OCI-LY7 (cell line): ENCODE data around the gene CARMIL1. TPM values are rescaled to one million over a fixed set of nuclear protein-coding genes. Genes with fewer than 3 reads are reported as not detected.

ENCODE experiments used
- BruUV-seq: library from RNA; stranded (reverse); fragments of 400-500 nt; replicated peaks from 2 replicates; lab custom pipeline; 2021; lab: Mats Ljungman, UMichigan
- CTCF ChIA-PET: fragments of 300-600 bp; sonication (Branson Sonifier 250); formaldehyde crosslinking; loops from one replicate; lab custom pipeline; 2022; ENCODE audit warnings: antibody characterized with exemption; ENCODE audit not compliant: unreplicated experiment; lab: Charles Lee
- POLR2A ChIA-PET: fragments of 300-600 bp; sonication (Branson Sonifier 250); formaldehyde crosslinking; loops from one replicate; lab custom pipeline; 2022; ENCODE audit warnings: antibody characterized with exemption; lab: Charles Lee
- DNase-seq: peaks from one replicate; pipeline ENCODE4 v3.0.0-alpha.2; 2015; ENCODE audit warnings: low spot score
- H2AFZ ChIP-seq: fragments of 200-600 bp; sonication (generic), shearing (Covaris generic); 2 replicates; pipeline ENCODE4 v1.6.1; 2014; ENCODE audit warnings: mild to moderate bottlenecking, antibody characterized with exemption, low read length, moderate library complexity
- H3K27ac ChIP-seq: fragments of 200-600 bp; sonication (generic); 2 replicates; pipeline ENCODE4 v1.5.1; 2014; ENCODE audit warnings: mixed run types, low read depth, mild to moderate bottlenecking, moderate library complexity, low read length, inconsistent platforms; ENCODE audit not compliant: poor library complexity, severe bottlenecking
- H3K36me3 ChIP-seq: fragments of 200-600 bp; sonication (generic); 2 replicates; pipeline ENCODE4 v1.6.1; 2014; ENCODE audit warnings: mild to moderate bottlenecking, antibody characterized with exemption, low read length, moderate library complexity, mixed read lengths; ENCODE audit not compliant: insufficient read depth
- H3K4me1 ChIP-seq: fragments of 200-600 bp; sonication (generic); 2 replicates; pipeline ENCODE4 v1.5.1; 2014; ENCODE audit warnings: mild to moderate bottlenecking, low read length; ENCODE audit not compliant: insufficient read depth, poor library complexity, severe bottlenecking
- H3K4me2 ChIP-seq: fragments of 200-600 bp; sonication (generic); 2 replicates; pipeline ENCODE4 v1.6.1; 2014; ENCODE audit warnings: mild to moderate bottlenecking, low read length
- H3K4me3 ChIP-seq: fragments of 200-600 bp; sonication (generic); 2 replicates; pipeline ENCODE4 v1.5.1; 2014; ENCODE audit warnings: mild to moderate bottlenecking, low read depth, low read length; ENCODE audit not compliant: poor library complexity, severe bottlenecking
- H3K79me2 ChIP-seq: fragments of 200-600 bp; sonication (generic); 2 replicates; pipeline ENCODE4 v1.6.1; 2016; ENCODE audit warnings: low read depth, mild to moderate bottlenecking, low read length, moderate library complexity, mixed read lengths; ENCODE audit not compliant: insufficient read depth
- H3K9me2 ChIP-seq: fragments of 200-600 bp; sonication (generic); 2 replicates; pipeline ENCODE4 v1.6.1; 2016; ENCODE audit warnings: mild to moderate bottlenecking, low read length, mixed read lengths; ENCODE audit not compliant: insufficient read depth
- H3K9me3 ChIP-seq: fragments of 200-600 bp; sonication (generic); 2 replicates; pipeline ENCODE4 v1.6.1; 2014; ENCODE audit warnings: mild to moderate bottlenecking, mixed run types, low read length, mixed read lengths
- H4K20me1 ChIP-seq: fragments of 200-600 bp; sonication (generic); 2 replicates; pipeline ENCODE4 v1.6.1; 2014; ENCODE audit warnings: mild to moderate bottlenecking, antibody characterized with exemption, low read length, moderate library complexity, mixed read lengths; ENCODE audit not compliant: insufficient read depth
- EZH2phosphoT487 ChIP-seq: fragments of 200-600 bp; sonication (generic); IDR thresholded peaks from 2 replicates; pipeline ENCODE4 v1.6.1; 2018; ENCODE audit warnings: low read depth, borderline replicate concordance, mild to moderate bottlenecking, mixed run types, antibody characterized with exemption, low read length, moderate library complexity, mixed read lengths
- intact Hi-C: fragments of 100-400 bp; cut with micrococcal nuclease; formaldehyde crosslinking; loops from one replicate; pipeline ENCODE4 v1.10.0; 2022; ENCODE audit not compliant: unreplicated experiment
- total RNA-seq, 2 experiments: library from RNA; depleted of rRNA in 1 of 2; stranded (reverse); fragments of >200 nt in 1 of 2; shearing (Covaris generic) in 1 of 2; gene quantifications; 2 replicates each; pipeline ENCODE4 v1.2.3, GENCODE V29; 2014 to 2022
- TF ChIP-seq, protein P1 (sequence below): fragments of 200-600 bp; sonication (generic); conservative IDR thresholded peaks from 2 replicates; pipeline ENCODE4 v1.5.1; 2014; ENCODE audit warnings: mild to moderate bottlenecking, antibody characterized with exemption, low read length, moderate library complexity, mixed read lengths

Gene CARMIL1
- total RNA-seq, 2 experiments from 2014 or later = 25.5 to 40.1 TPM

GRCh38 chr6:25482996-25483395 lies 203.8 kb downstream of the CARMIL1 start:
- H4K20me1 ChIP-seq = no peaks in the 10 kb centered on the region
- DNase-seq = no peak
- ChIA-PET CTCF (no interaction called here), POLR2A (interaction anchor here (0.6 kb wide), 1 partner anchor 101 kb away, joined by 4 read pairs; no protein-coding TSS in a partner anchor)
- peaks cover 7% of the 10 kb centered on the region for H3K4me1 ChIP-seq
- no peak overlapping the region for H2AFZ ChIP-seq
- no peak overlapping the region for H3K27ac ChIP-seq
- no peak overlapping the region for H3K4me2 ChIP-seq
- H3K36me3 ChIP-seq = peaks cover 29% of the 10 kb centered on the region
- no peaks in the 10 kb centered on the region for H3K9me2 ChIP-seq
- BruUV-seq = no TSS peak
- TF ChIP-seq, protein P1, sequence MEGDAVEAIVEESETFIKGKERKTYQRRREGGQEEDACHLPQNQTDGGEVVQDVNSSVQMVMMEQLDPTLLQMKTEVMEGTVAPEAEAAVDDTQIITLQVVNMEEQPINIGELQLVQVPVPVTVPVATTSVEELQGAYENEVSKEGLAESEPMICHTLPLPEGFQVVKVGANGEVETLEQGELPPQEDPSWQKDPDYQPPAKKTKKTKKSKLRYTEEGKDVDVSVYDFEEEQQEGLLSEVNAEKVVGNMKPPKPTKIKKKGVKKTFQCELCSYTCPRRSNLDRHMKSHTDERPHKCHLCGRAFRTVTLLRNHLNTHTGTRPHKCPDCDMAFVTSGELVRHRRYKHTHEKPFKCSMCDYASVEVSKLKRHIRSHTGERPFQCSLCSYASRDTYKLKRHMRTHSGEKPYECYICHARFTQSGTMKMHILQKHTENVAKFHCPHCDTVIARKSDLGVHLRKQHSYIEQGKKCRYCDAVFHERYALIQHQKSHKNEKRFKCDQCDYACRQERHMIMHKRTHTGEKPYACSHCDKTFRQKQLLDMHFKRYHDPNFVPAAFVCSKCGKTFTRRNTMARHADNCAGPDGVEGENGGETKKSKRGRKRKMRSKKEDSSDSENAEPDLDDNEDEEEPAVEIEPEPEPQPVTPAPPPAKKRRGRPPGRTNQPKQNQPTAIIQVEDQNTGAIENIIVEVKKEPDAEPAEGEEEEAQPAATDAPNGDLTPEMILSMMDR = no peak
- TF ChIP-seq EZH2phosphoT487 = no peak
- no peaks in the 10 kb centered on the region for H3K9me3 ChIP-seq
- no peak overlapping the region for H3K4me3 ChIP-seq
- no peaks in the 10 kb centered on the region for H3K79me2 ChIP-seq
- intact Hi-C loops = no loop called here

DNA sequence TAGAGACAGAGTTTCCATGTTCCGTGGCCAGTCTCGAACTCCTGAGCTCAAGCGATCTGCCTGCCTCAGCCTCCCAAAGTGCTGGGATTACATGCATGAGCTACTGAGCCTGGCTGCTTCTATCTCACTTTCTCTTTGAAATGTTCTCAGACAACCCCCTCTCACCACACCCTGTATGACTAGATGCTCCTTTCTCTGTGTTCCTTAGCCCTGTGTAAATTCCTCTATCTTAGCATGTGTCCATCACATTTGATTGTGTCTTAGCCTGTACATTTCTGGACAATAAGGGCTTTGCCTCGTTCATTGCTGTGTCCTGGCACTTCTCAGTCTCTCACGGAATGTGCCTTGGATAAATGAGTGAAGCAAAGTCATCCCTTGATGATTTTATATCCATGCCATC lies 204.8 kb downstream of the CARMIL1 start:
- Histone ChIP-seq H4K20me1 (no peaks in the 10 kb centered on the region), H2AFZ (no peak overlapping the region), H3K4me3 (no peak overlapping the region), H3K36me3 (peaks cover 39% of the 10 kb centered on the region), H3K4me1 (peaks cover 10% of the 10 kb centered on the region), H3K9me3 (no peaks in the 10 kb centered on the region), H3K79me2 (no peaks in the 10 kb centered on the region), H3K27ac (no peak overlapping the region), H3K4me2 (no peak overlapping the region), H3K9me2 (no peaks in the 10 kb centered on the region)
- no peak for DNase-seq
- intact Hi-C loops = no loop called here
- BruUV-seq = no TSS peak
- TF ChIP-seq, protein P1 = no peak
- no peak for TF ChIP-seq EZH2phosphoT487
- ChIA-PET CTCF (no interaction called here), POLR2A (interaction anchor here (0.8 kb wide), 1 partner anchor 164 kb away, joined by 4 read pairs; no protein-coding TSS in a partner anchor)

DNA sequence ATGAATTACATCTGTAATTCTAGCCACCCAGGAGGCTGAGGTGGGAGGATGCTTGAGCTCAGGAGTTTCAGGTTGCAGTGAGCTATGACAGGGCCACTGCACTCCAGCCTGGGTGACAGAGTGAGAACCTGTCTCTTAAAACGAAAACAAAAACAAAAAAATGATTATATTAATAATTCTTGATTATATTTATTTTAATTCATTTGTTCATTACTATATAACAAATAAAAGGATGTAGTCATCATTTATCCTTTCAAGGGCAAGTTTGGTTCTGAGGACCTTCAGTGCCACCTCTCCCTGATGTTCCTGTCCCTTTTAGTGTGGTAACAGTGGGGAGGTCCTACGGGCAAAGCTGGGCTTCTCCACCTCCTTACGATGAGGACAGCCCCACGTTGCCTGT lies 205.7 kb downstream of the CARMIL1 start:
- Histone ChIP-seq H3K4me3 (no peak overlapping the region), H4K20me1 (no peaks in the 10 kb centered on the region), H3K4me1 (peaks cover 17% of the 10 kb centered on the region), H3K9me2 (no peaks in the 10 kb centered on the region), H2AFZ (no peak overlapping the region), H3K79me2 (no peaks in the 10 kb centered on the region), H3K27ac (no peak overlapping the region), H3K36me3 (peaks cover 46% of the 10 kb centered on the region), H3K4me2 (no peak overlapping the region), H3K9me3 (no peaks in the 10 kb centered on the region)
- ChIA-PET POLR2A (interaction anchor here (0.5 to 1.0 kb wide), 3 partner anchors 89 to 303 kb away, joined by 3 to 6 read pairs (median 3); no protein-coding TSS in a partner anchor), CTCF (no interaction called here)
- TF ChIP-seq, protein P1 = no peak
- TF ChIP-seq EZH2phosphoT487 = no peak
- no peak for DNase-seq
- no TSS peak for BruUV-seq
- intact Hi-C loops = no loop called here
